Measurements from ENCODE around the gene RBM39.

DNA sequence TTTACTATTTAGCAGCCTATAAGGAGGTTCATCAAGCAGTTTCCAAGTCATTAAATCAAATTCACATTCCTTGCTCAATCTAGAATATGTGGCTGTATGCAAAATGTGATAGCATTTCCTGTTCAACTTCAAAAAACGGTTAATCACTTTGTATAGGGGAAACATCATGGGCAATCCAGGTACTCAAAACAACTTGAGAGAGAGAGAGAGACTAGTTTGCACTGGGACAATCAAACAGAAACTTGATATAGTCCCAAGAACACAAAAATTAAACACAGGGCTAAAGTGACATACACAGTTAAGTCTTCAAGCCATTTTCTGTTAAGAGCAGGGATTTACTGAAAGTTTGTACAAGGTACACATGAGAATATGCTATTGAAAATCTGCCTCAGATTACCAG, 84.8 kb downstream of the RBM39 start:
- TF ChIP-seq EZH2 (IDR thresholded peaks at IDR 0.05; ENCODE audit: insufficient read depth, poor library complexity, severe bottlenecking) (no peak), EZH2phosphoT487 (IDR thresholded peaks at IDR 0.05; ENCODE audit: insufficient read depth, low read depth) (no peak)
